ENCODE measurements around the gene ZSCAN5B. TPM values are rescaled to one million over a fixed set of nuclear protein-coding genes. Genes with fewer than 3 reads are reported as not detected.
"Not testable (repeated sequence)": the region's sequence is repeated elsewhere in the genome, so short reads cannot be mapped to it uniquely, and the experiment has no call there.

The ZSCAN5B gene
- not detected in 2 replicates for total RNA-seq (2014; rRNA removed; shearing (Covaris generic); ENCODE audit: low replicate concordance)

- not testable (repeated sequence) for H3K36me3 ChIP-seq, H3K9me3 ChIP-seq, H3K27me3 ChIP-seq, DNase-seq, H3K4me3 ChIP-seq
Measured at GRCh38 chr19:56197646-56198045, at the start of gene ZSCAN5B. Gene ZSCAN5B (minus strand): TSS chr19:56197783. CDS start chr19:56193052, 4,731 bp downstream.

GRCh38 chr19:56245764-56246163 is 48.2 kb upstream of the ZSCAN5B start:
- not testable (repeated sequence) for DNase-seq, H3K9me3 ChIP-seq, H3K27me3 ChIP-seq, H3K4me3 ChIP-seq, H3K36me3 ChIP-seq

- Histone ChIP-seq H3K9me3 (no peaks in the 10 kb centered on the region), H3K36me3 (no peaks in the 10 kb centered on the region), H3K27me3 (no peaks in the 10 kb centered on the region), H3K4me3 (no peak overlapping the region)
- peak; percentile 30 for DNase-seq
Measured at GRCh38 chr19:56245121-56245740, 47.6 kb upstream of the ZSCAN5B start.

- Histone ChIP-seq H3K4me3 (no peak overlapping the region), H3K9me3 (no peaks in the 10 kb centered on the region), H3K36me3 (no peaks in the 10 kb centered on the region), H3K27me3 (no peaks in the 10 kb centered on the region)
- DNase-seq, result no peak
Measured at GRCh38 chr19:56223481-56223880, 25.9 kb upstream of the ZSCAN5B start.

GRCh38 chr19:56222901-56223300 is 25.3 kb upstream of the ZSCAN5B start:
- H3K4me3 ChIP-seq, result no peak overlapping the region
- H3K36me3 ChIP-seq, result no peaks in the 10 kb centered on the region
- H3K27me3 ChIP-seq, result no peaks in the 10 kb centered on the region
- no peaks in the 10 kb centered on the region for H3K9me3 ChIP-seq
- DNase-seq, result no peak

GRCh38 chr19:56221851-56222250 is 24.3 kb upstream of the ZSCAN5B start:
- no peaks in the 10 kb centered on the region for H3K9me3 ChIP-seq
- H3K36me3 ChIP-seq, result no peaks in the 10 kb centered on the region
- DNase-seq, result no peak
- no peak overlapping the region for H3K4me3 ChIP-seq
- no peaks in the 10 kb centered on the region for H3K27me3 ChIP-seq

- H3K9me3 ChIP-seq, H3K27me3 ChIP-seq, DNase-seq, H3K36me3 ChIP-seq, H3K4me3 ChIP-seq: not testable (repeated sequence)
Measured at GRCh38 chr19:56221442-56221841, 23.9 kb upstream of the ZSCAN5B start.

GRCh38 chr19:56218961-56219360 is 21.4 kb upstream of the ZSCAN5B start:
- DNase-seq, result no peak

GRCh38 chr19:56217039-56217949 is 19.7 kb upstream of the ZSCAN5B start:
- Histone ChIP-seq H3K27me3 (no peaks in the 10 kb centered on the region), H3K4me3 (peak overlapping the region; percentile 16; the same call in 1 of the 2 replicates), H3K36me3 (no peaks in the 10 kb centered on the region), H3K9me3 (no peaks in the 10 kb centered on the region)
- DNase-seq, result peak; percentile 9

More at GRCh38 chr19:56218961-56219360, 21.4 kb upstream of the ZSCAN5B start:
- Histone ChIP-seq H3K4me3 (no peak overlapping the region), H3K9me3 (no peaks in the 10 kb centered on the region), H3K27me3 (no peaks in the 10 kb centered on the region), H3K36me3 (no peaks in the 10 kb centered on the region)

- Histone ChIP-seq H3K27me3 (no peaks in the 10 kb centered on the region), H3K36me3 (no peaks in the 10 kb centered on the region), H3K9me3 (no peaks in the 10 kb centered on the region), H3K4me3 (no peak overlapping the region)
- DNase-seq, result no peak
Measured at GRCh38 chr19:56211718-56212117, 14.1 kb upstream of the ZSCAN5B start.

- not testable (repeated sequence) for H3K27me3 ChIP-seq, DNase-seq, H3K9me3 ChIP-seq
Measured at GRCh38 chr19:56210036-56210435, 12.5 kb upstream of the ZSCAN5B start.

GRCh38 chr19:56209091-56209490 is 11.5 kb upstream of the ZSCAN5B start:
- no peak for DNase-seq
- Histone ChIP-seq H3K9me3 (no peaks in the 10 kb centered on the region), H3K27me3 (peaks cover 5% of the 10 kb centered on the region; the same call in 1 of the 2 replicates), H3K4me3 (no peak overlapping the region), H3K36me3 (no peaks in the 10 kb centered on the region)

More at GRCh38 chr19:56210036-56210435, 12.5 kb upstream of the ZSCAN5B start:
- not testable (repeated sequence) for H3K36me3 ChIP-seq, H3K4me3 ChIP-seq

GRCh38 chr19:56207581-56207980 is 10.0 kb upstream of the ZSCAN5B start:
- not testable (repeated sequence) for H3K27me3 ChIP-seq, H3K36me3 ChIP-seq, DNase-seq, H3K9me3 ChIP-seq, H3K4me3 ChIP-seq

- H3K9me3 ChIP-seq, result no peaks in the 10 kb centered on the region
- no peaks in the 10 kb centered on the region for H3K36me3 ChIP-seq
- H3K4me3 ChIP-seq, result no peak within 1 kb of the TSS
- H3K27me3 ChIP-seq, result peaks cover 8% of the 10 kb centered on the region; the same call in 1 of the 2 replicates
- no peak for DNase-seq
Measured at GRCh38 chr19:56201973-56202372, 4.4 kb upstream of the ZSCAN5B start, which contains the start of gene ZSCAN5C. Gene ZSCAN5C (plus strand): TSS chr19:56202273. CDS start chr19:56205914, 3,641 bp downstream.

GRCh38 chr19:56199687-56200086 is 2.1 kb upstream of the ZSCAN5B start:
- H3K4me3 ChIP-seq, result no peak overlapping the region
- H3K27me3 ChIP-seq, result peaks cover 3% of the 10 kb centered on the region; the same call in 1 of the 2 replicates
- no peak for DNase-seq
- no peaks in the 10 kb centered on the region for H3K36me3 ChIP-seq
- no peaks in the 10 kb centered on the region for H3K9me3 ChIP-seq

- no peaks in the 10 kb centered on the region for H3K27me3 ChIP-seq
- no peaks in the 10 kb centered on the region for H3K9me3 ChIP-seq
- no peak overlapping the region for H3K4me3 ChIP-seq
- no peak for DNase-seq
- no peaks in the 10 kb centered on the region for H3K36me3 ChIP-seq
Measured at GRCh38 chr19:56193981-56194640, 3.5 kb downstream of the ZSCAN5B start.

- DNase-seq, result no peak
- no peak overlapping the region for H3K4me3 ChIP-seq
- H3K9me3 ChIP-seq, result no peaks in the 10 kb centered on the region
- no peaks in the 10 kb centered on the region for H3K36me3 ChIP-seq
- no peaks in the 10 kb centered on the region for H3K27me3 ChIP-seq
Measured at GRCh38 chr19:56191711-56192110, 5.9 kb downstream of the ZSCAN5B start.

All from MG63 (cell line).